ENCODE measurements around the gene NDUFAB1.

DNA sequence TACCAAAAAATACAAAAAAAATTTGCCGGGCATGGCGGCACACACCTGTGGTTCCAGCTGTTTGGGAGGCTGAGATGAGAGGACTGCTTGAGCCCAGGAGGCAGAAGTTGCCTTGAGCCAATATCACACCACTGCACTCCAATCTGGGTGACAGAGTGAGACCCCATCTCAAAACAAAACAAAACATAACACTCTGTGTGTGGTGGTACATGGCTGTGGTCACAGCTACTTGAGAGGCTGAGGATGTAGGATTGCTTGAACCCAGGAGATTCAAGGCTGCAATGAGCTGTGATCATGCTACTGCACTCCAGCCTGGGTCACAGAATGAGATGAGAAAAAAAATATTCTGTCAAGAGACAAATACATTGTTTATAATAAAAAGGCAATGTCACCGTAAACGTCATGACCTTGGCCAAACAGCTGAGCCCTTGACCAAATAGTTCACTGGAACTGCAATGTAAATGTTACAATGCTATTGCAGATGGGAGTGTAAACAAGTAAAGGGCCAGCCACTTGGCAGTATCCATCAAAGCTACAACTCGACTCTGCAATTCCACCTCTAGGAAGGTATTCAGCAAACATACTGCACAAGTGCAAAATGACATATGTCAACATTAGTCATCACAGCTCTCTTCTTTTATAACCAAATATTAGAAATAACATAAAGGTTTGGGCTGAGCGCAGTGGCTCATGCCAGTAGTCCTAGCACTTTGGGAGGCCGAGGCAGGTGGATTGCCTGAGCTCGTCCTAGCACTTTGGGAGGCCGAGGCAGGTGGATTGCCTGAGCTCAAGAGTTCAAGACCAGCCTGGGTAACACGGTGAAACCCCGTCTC, 55.9 kb downstream of the NDUFAB1 start:
- TF ChIP-seq, protein P1, sequence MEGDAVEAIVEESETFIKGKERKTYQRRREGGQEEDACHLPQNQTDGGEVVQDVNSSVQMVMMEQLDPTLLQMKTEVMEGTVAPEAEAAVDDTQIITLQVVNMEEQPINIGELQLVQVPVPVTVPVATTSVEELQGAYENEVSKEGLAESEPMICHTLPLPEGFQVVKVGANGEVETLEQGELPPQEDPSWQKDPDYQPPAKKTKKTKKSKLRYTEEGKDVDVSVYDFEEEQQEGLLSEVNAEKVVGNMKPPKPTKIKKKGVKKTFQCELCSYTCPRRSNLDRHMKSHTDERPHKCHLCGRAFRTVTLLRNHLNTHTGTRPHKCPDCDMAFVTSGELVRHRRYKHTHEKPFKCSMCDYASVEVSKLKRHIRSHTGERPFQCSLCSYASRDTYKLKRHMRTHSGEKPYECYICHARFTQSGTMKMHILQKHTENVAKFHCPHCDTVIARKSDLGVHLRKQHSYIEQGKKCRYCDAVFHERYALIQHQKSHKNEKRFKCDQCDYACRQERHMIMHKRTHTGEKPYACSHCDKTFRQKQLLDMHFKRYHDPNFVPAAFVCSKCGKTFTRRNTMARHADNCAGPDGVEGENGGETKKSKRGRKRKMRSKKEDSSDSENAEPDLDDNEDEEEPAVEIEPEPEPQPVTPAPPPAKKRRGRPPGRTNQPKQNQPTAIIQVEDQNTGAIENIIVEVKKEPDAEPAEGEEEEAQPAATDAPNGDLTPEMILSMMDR (conservative IDR thresholded peaks at IDR 0.05; ENCODE audit: low read depth, low read length): no peak
- no peak for TF ChIP-seq EZH2 (IDR thresholded peaks at IDR 0.05; ENCODE audit: borderline replicate concordance, low read depth, low read length, poor library complexity, severe bottlenecking)
